K562 (cell line): Measurements from ENCODE around the gene ATXN2L. TPM values are rescaled to one million over a fixed set of nuclear protein-coding genes. Genes with fewer than 3 reads are reported as not detected.

Experiments used
- ARHGAP35 ChIP-seq: fragments of 450-650 bp; IDR thresholded peaks from 2 replicates; pipeline ENCODE4 v1.6.1; 2018; ENCODE audit not compliant: partially characterized antibody
- CCAR2 ChIP-seq: fragments of 200-400 bp; formaldehyde crosslinking; IDR thresholded peaks from 2 replicates; pipeline ENCODE4 v1.6.1; 2017; ENCODE audit warnings: mild to moderate bottlenecking, low read depth, low read length
- CHAMP1 ChIP-seq: fragments of 450-650 bp; IDR thresholded peaks from 2 replicates; pipeline ENCODE4 v1.6.1; 2016; ENCODE audit warnings: mild to moderate bottlenecking
- FOS ChIP-seq: IDR thresholded peaks from 3 replicates; pipeline ENCODE4 v1.6.1; 2011; ENCODE audit not compliant: insufficient read length; ENCODE audit errors: extremely low read depth
- MEF2A ChIP-seq: IDR thresholded peaks from 2 replicates; pipeline ENCODE4 v1.6.1; 2011; ENCODE audit warnings: low read depth, mild to moderate bottlenecking, low read length, moderate library complexity; ENCODE audit not compliant: control insufficient read depth
- MTA3 ChIP-seq: fragments of 450-650 bp; formaldehyde crosslinking; IDR thresholded peaks from 2 replicates; pipeline ENCODE4 v1.6.1; 2017; ENCODE audit warnings: mild to moderate bottlenecking, borderline replicate concordance
- PCBP2 ChIP-seq: fragments of 200-400 bp; formaldehyde crosslinking; IDR thresholded peaks from 2 replicates; pipeline ENCODE4 v1.6.1; 2018; ENCODE audit warnings: low read length, low read depth, mild to moderate bottlenecking, moderate library complexity; ENCODE audit not compliant: poor library complexity, severe bottlenecking
- SIRT6 ChIP-seq: IDR thresholded peaks from one replicate; pipeline ENCODE4 v1.6.1; 2012; ENCODE audit warnings: low read depth, mild to moderate bottlenecking, control low read depth, inconsistent platforms, low read length, moderate library complexity
- TBP ChIP-seq: optimal IDR thresholded peaks from 2 replicates; pipeline ENCODE3; 2011; ENCODE audit warnings: low read depth, low read length, improper control_type of control experiment
- ZC3H8 ChIP-seq: fragments of 450-650 bp; IDR thresholded peaks from 2 replicates; pipeline ENCODE4 v1.6.1; 2017
- ZNF175 ChIP-seq: fragments of 200-800 bp; sonication (Bioruptor generic); IDR thresholded peaks from 2 replicates; pipeline ENCODE4 v1.6.1; 2016; ENCODE audit warnings: low read depth, mild to moderate bottlenecking, missing genetic modification characterization, missing compliant biosample characterization
- ZNF263 ChIP-seq: sonication (generic); formaldehyde crosslinking; IDR thresholded peaks from 2 replicates; pipeline ENCODE4 v1.8.0; 2022; ENCODE audit warnings: mild to moderate bottlenecking, missing genetic modification reagents, borderline replicate concordance
- polyA plus RNA-seq, 8 experiments: library from polyadenylated mRNA; depleted of rRNA in 4 of 8; stranded (reverse) in 5 of 8; unstranded in 3 of 8; fragments of >200 nt; fragmentation: Nextera tagmentation in 2 of 8; fragmentation: Illumina TruSeq in 1 of 8; extraction: Ambion mirVana in 2 of 8; extraction: Trizol in 1 of 8; gene quantifications; 2 replicates each; pipeline versions ENCODE4 v1.2.1 to v1.2.3, GENCODE V29; 2011 to 2014; ENCODE audit warnings: inconsistent platforms in 1 of 8, missing spikeins in 1 of 8
- total RNA-seq, 7 experiments: library from RNA; depleted of rRNA in 6 of 7; stranded (reverse); fragments of >200 nt in 6 of 7; fragmentation: Illumina TruSeq in 2 of 7; extraction: Trizol in 2 of 7; gene quantifications; 2 replicates each; pipeline versions ENCODE4 v1.2.1 to v1.2.3, GENCODE V29; 2011 to 2021; ENCODE audit warnings: low replicate concordance in 1 of 7
- TF ChIP-seq, protein P1 (sequence below): sonication (generic); formaldehyde crosslinking; IDR thresholded peaks from 2 replicates; pipeline ENCODE4 v1.8.1; 2023; ENCODE audit warnings: mild to moderate bottlenecking, missing genetic modification reagents, moderate library complexity
- TF ChIP-seq, protein P2 (sequence below): conservative IDR thresholded peaks from 2 replicates; pipeline ENCODE4 v1.6.1; 2011; ENCODE audit warnings: low read depth, mild to moderate bottlenecking, low read length; ENCODE audit not compliant: control insufficient read depth

ATXN2L gene
- total and polyA plus RNA-seq, 9 of the 15 experiments (the other 6 are each of a cell fraction or from before 2014, with no cell fraction given): 3.8 to 280 (median 37.2) TPM

- TF ChIP-seq TBP (peak; percentile 81), CCAR2 (no peak), CHAMP1 (no peak), ARHGAP35 (no peak), SIRT6 (no peak), FOS (no peak), MEF2A (no peak), ZC3H8 (no peak), PCBP2 (no peak), ZNF263 (CRISPR knock-in tag) (peak; percentile 80), MTA3 (peak; percentile 95), ZNF175 (CRISPR knock-in tag) (no peak)
- TF ChIP-seq, protein P1, sequence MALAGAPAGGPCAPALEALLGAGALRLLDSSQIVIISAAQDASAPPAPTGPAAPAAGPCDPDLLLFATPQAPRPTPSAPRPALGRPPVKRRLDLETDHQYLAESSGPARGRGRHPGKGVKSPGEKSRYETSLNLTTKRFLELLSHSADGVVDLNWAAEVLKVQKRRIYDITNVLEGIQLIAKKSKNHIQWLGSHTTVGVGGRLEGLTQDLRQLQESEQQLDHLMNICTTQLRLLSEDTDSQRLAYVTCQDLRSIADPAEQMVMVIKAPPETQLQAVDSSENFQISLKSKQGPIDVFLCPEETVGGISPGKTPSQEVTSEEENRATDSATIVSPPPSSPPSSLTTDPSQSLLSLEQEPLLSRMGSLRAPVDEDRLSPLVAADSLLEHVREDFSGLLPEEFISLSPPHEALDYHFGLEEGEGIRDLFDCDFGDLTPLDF (CRISPR knock-in tag): no peak
- TF ChIP-seq, protein P2, sequence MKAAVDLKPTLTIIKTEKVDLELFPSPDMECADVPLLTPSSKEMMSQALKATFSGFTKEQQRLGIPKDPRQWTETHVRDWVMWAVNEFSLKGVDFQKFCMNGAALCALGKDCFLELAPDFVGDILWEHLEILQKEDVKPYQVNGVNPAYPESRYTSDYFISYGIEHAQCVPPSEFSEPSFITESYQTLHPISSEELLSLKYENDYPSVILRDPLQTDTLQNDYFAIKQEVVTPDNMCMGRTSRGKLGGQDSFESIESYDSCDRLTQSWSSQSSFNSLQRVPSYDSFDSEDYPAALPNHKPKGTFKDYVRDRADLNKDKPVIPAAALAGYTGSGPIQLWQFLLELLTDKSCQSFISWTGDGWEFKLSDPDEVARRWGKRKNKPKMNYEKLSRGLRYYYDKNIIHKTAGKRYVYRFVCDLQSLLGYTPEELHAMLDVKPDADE: peak; percentile 51; the same call in 1 of the 2 replicates
These were observed at the start of gene ATXN2L (continued) for GRCh38 chr16:28822520-28823290.
